Pancreas (tissue), 10 donors: ENCODE data around the gene SLIT3. TPM values are rescaled to one million over a fixed set of nuclear protein-coding genes. Genes with fewer than 3 reads are reported as not detected.

Experiments
- ATAC-seq, 4 donors: fragments of 200-7000 bp; cut with Tn5 transposase; one replicate each; pipeline versions ENCODE4 v1.8.0 to v1.9.1; 2020; ENCODE audit warnings: mild to moderate bottlenecking in 4 of 4, moderate library complexity in 4 of 4
- DNase-seq, 6 donors: peaks; one replicate each; pipeline ENCODE4 v3.0.0-alpha.2; 2020
- FAIRE-seq: peaks from 2 replicates; lab custom pipeline; 2012; peaks lifted over from hg19 to GRCh38; lab: Jason Lieb, UNC
- H3K27ac ChIP-seq, 4 donors: fragments of 200-600 bp; sonication (generic); 1 replicate in 3 of 4; 2 replicates in 1 of 4; pipeline versions ENCODE4 v1.5.0 to v1.8.0; 2020
- H3K27me3 ChIP-seq, 4 donors: fragments of 200-600 bp; one replicate each; pipeline ENCODE4 v1.8.0; 2021
- H3K36me3 ChIP-seq, 3 donors: fragments of 200-600 bp; sonication (generic) in 1 of 3; one replicate each; pipeline versions ENCODE4 v1.5.0 to v1.8.0; 2020 to 2021
- H3K4me1 ChIP-seq, 3 donors: fragments of 200-600 bp; one replicate each; pipeline ENCODE4 v1.8.0; 2021
- H3K4me3 ChIP-seq, 4 donors: fragments of 200-600 bp; sonication (generic) in 2 of 4; one replicate each; pipeline versions ENCODE4 v1.5.0 to v1.8.0; 2020 to 2021
- H3K9me3 ChIP-seq, 4 donors: fragments of 200-600 bp; one replicate each; pipeline ENCODE4 v1.8.0; 2021
- CTCF ChIP-seq, 4 donors: fragments of 200-600 bp; sonication (generic) in 3 of 4; IDR thresholded peaks; one replicate each; pipeline versions ENCODE4 v1.5.0 to v1.8.0; 2021; ENCODE audit warnings: antibody characterized with exemption in 4 of 4
- WGBS, 2 donors: extraction: QIAGEN DNeasy Blood & Tissue Kit; methylation state at CpG; one replicate each; pipeline ENCODE4 v1.1.7; 2013; 5-methylcytosine and 5-hydroxymethylcytosine counted together
- intact Hi-C, 3 donors: fragments of 100-400 bp; cut with DNase I; formaldehyde crosslinking; loops; one replicate each; pipeline versions ENCODE4 v1.11.1 to v1.14.2; 2022
- polyA plus RNA-seq, 2 donors: library from polyadenylated mRNA; stranded (reverse); fragments of 200-250 nt; gene quantifications; one replicate each; pipeline ENCODE4 v1.2.3, GENCODE V29; 2013
- total RNA-seq, 6 donors: library from RNA; stranded (reverse); fragmentation: NEBNext Ultra II Directional in 4 of 6; extraction: Animal tissue kit (Norgen Biotek cat#: 25700) in 4 of 6; gene quantifications; one replicate each; pipeline versions ENCODE4 v1.2.1 to v1.2.4, GENCODE V29; 2021 to 2023
- donor health status: healthy with polysubstance abuse.
- donor health status: DM: no; HTN: no; CAD: no; lungs with moderate emphysema.
- donor health status: DM: no; HTN: no; CAD: no.
- donor health status: control.
- donor health status: control.
- donor health status: Bipolar disorder and iron deficiency.
- donor health status: DM: yes; HTN: yes; CAD: no.
- donor health status: DM: no; HTN: no; CAD: no.
- donor health status: DM: no; HTN: no; CAD: no.
- donor health status: DM: yes; HTN: yes; CAD: no.

The SLIT3 gene
- total and polyA plus RNA-seq, 8 donors: 1.1 to 11.4 (median 2.1) TPM

- FAIRE-seq (no peak), DNase-seq (no peak), ATAC-seq (no peak)
- no peak for TF ChIP-seq CTCF (IDR thresholded peaks at IDR 0.05)
- intact Hi-C loops: no loop called here
- no peaks in the 10 kb centered on the region for H3K27me3 ChIP-seq
- no peak overlapping the region for H3K27ac ChIP-seq
- H3K4me3 ChIP-seq: no peak overlapping the region
- H3K4me1 ChIP-seq: no peaks in the 10 kb centered on the region
- WGBS, 2 donors: 76 to 88% methylated on average over 9 of the region's 9 CpGs
- no peaks in the 10 kb centered on the region for H3K36me3 ChIP-seq
- no peaks in the 10 kb centered on the region for H3K9me3 ChIP-seq
These were observed 361.7 kb downstream of the SLIT3 start for GRCh38 chr5:168939156-168939800.

GRCh38 chr5:168936511-168936910 is 364.4 kb downstream of the SLIT3 start:
- Histone ChIP-seq H3K27me3 (no peaks in the 10 kb centered on the region), H3K36me3 (no peaks in the 10 kb centered on the region), H3K9me3 (no peaks in the 10 kb centered on the region), H3K4me1 (no peaks in the 10 kb centered on the region), H3K27ac (no peak overlapping the region), H3K4me3 (no peak overlapping the region)
- WGBS, 2 donors: 77 to 89% methylated on average over 7 of the region's 7 CpGs
- ATAC-seq (no peak), DNase-seq (no peak), FAIRE-seq (no peak)
- no peak for TF ChIP-seq CTCF (IDR thresholded peaks at IDR 0.05)
- intact Hi-C loops: no loop called here

DNA sequence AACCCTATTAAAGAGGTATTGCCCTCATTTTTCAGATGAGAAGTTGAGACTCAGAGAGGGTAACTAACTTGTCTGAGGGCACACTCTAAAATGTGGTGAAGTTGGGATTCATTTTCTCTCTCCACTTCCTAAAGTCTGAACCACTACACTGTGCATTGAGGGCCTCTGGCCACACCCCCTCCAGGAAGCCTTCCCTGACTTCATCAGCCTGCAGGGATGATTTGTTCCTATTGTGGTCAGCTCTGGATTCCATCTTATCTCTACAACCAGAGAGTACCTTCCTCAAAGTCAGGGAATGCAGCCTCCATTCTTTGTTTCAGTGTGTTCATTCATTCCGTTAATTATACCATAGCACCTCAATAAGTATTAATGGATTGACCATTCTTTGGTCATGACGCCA is 365.8 kb downstream of the SLIT3 start:
- Histone ChIP-seq H3K36me3 (no peaks in the 10 kb centered on the region), H3K4me3 (no peak overlapping the region), H3K4me1 (no peaks in the 10 kb centered on the region), H3K27me3 (no peaks in the 10 kb centered on the region), H3K27ac (no peak overlapping the region), H3K9me3 (no peaks in the 10 kb centered on the region)
- WGBS, 2 donors: 88 to 94% methylated on average over 2 of the region's 2 CpGs
- no peak for FAIRE-seq
- no peak for TF ChIP-seq CTCF (IDR thresholded peaks at IDR 0.05)
- intact Hi-C loops: no loop called here
- DNase-seq: no peak
- no peak for ATAC-seq

DNA sequence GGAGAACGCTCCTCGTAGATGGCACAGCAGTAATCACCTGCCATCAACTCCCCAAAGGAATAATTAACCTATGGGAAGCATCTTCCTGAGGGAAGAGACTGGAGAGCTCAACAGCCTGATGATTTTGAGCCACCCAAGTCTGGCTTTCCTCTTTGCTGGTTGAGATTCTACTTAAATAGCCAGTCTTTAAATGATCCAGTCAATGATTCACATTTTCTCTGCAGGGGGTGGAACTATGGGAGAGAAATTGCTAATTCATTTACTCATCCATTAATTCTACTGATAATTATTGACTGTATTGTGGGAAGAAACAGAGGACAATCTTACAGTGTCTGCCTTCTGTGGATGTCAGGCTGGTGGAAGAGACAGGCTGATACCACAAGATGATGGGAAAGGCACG is 366.8 kb downstream of the SLIT3 start:
- Histone ChIP-seq H3K4me3 (no peak overlapping the region), H3K36me3 (no peaks in the 10 kb centered on the region), H3K27me3 (no peaks in the 10 kb centered on the region), H3K27ac (no peak overlapping the region), H3K4me1 (no peaks in the 10 kb centered on the region), H3K9me3 (no peaks in the 10 kb centered on the region)
- intact Hi-C loops: no loop called here
- WGBS, 2 donors: 57 to 69% methylated on average over 3 of the region's 3 CpGs
- TF ChIP-seq CTCF (IDR thresholded peaks at IDR 0.05): no peak
- no peak for DNase-seq
- no peak for ATAC-seq
- no peak for FAIRE-seq

DNA sequence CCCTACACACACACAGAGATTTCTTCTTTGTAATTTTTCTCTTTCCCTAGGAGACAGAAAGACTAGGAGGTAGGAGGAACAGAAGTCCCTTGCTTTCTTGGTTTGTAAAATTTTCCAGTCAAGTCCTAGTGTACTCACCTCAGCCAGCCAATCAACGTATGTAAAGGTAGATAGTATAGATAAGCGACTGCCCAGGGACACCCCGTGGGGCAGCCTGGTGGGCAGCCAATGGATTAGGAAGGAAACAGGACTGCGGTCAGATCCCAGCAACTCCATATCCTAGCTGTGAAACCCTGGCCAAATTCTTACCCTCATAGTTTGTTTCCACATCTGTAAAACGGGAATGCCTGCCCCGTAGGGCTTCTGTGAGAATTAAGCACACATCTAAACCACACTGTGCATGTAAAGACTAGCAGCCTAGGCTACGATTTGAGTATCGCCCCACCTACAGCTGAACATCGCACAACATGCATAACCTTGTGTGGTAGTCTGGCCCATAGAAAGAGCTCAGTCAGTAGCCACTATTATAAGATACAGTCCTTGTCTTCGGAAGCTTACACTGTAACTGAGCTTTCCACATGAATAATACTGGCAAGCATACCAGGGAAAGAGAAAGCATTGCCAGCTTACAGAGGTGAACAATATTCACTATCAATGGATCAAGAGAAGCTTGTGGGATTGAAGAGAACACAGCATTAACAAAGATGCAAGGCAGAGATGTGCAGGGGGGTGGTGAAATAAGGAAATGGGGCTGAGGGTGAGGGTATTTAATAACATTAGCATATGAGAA is 368.3 kb downstream of the SLIT3 start:
- H3K9me3 ChIP-seq: no peaks in the 10 kb centered on the region
- H3K4me3 ChIP-seq: no peak overlapping the region
- TF ChIP-seq CTCF (IDR thresholded peaks at IDR 0.05): no peak
- WGBS, 2 donors: 71 to 78% methylated on average over 10 of the region's 10 CpGs
- H3K27ac ChIP-seq: no peak overlapping the region
- FAIRE-seq (no peak), DNase-seq (no peak), ATAC-seq (no peak)
- H3K4me1 ChIP-seq: no peaks in the 10 kb centered on the region
- no peaks in the 10 kb centered on the region for H3K36me3 ChIP-seq
- intact Hi-C loops: no loop called here
- H3K27me3 ChIP-seq: no peaks in the 10 kb centered on the region
